Thyroid gland (tissue), 4 donors: ENCODE results near the gene TWF2.

ENCODE experiments used
- POLR2A ChIP-seq, 2 donors: fragments of 450-650 bp; IDR thresholded peaks; one replicate each; pipeline ENCODE4 v1.6.1; 2017; ENCODE audit warnings: antibody characterized with exemption in 2 of 2, mild to moderate bottlenecking in 2 of 2, moderate library complexity in 1 of 2
- TF ChIP-seq, protein P1 (sequence below), 6 experiments: fragments of 200-600 bp in 3 of 6; fragments of 450-650 bp in 3 of 6; sonication (generic) in 3 of 6; IDR thresholded peaks; one replicate each; pipeline ENCODE4 v1.5.1; 2016 to 2019; ENCODE audit warnings: antibody characterized with exemption in 6 of 6, mild to moderate bottlenecking in 2 of 6, inconsistent platforms in 1 of 6, moderate library complexity in 1 of 6

DNA sequence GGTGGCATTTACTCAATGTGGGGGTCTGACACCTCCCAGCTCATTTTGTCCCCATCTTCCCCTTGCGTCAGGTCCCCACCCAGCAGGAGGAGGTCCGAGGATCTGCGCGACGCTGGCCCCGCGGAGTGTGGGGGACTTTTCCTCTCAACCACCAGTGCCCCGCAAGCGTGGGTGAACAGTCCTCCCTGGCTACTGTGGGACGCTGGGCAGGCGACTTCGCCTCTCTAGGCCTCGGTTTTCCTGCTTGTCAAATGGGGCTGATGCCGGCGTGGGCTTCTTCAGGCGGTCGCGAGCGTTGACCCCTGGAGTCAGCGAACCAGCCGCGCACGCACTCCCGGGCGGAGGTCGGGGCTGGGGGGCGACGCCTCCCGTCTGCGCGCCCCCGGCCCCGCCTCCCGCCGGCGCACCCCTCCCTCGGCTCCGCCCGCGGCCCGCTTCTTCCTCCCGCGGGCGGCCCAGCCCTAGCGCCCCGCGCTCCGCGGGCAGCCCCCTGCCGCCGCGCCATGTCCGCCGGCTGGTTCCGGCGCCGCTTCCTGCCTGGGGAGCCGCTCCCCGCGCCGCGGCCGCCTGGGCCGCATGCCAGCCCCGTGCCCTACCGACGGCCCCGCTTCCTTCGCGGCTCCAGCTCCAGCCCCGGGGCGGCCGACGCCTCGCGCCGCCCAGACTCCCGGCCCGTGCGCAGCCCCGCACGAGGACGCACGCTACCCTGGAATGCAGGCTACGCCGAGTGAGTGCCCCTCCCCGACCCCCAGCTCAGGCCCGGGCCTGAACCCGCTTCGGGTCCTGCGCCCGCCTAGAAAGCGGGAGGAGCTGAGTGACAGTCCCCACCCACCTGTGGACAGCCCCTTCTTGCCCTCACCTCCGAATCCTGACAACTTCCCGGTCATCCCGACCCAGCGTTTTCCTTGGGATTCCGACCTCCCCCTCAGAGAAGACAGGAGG is 6.6 kb upstream of the TWF2 start, which contains the start of gene PPM1M:
- TF ChIP-seq, protein P1, sequence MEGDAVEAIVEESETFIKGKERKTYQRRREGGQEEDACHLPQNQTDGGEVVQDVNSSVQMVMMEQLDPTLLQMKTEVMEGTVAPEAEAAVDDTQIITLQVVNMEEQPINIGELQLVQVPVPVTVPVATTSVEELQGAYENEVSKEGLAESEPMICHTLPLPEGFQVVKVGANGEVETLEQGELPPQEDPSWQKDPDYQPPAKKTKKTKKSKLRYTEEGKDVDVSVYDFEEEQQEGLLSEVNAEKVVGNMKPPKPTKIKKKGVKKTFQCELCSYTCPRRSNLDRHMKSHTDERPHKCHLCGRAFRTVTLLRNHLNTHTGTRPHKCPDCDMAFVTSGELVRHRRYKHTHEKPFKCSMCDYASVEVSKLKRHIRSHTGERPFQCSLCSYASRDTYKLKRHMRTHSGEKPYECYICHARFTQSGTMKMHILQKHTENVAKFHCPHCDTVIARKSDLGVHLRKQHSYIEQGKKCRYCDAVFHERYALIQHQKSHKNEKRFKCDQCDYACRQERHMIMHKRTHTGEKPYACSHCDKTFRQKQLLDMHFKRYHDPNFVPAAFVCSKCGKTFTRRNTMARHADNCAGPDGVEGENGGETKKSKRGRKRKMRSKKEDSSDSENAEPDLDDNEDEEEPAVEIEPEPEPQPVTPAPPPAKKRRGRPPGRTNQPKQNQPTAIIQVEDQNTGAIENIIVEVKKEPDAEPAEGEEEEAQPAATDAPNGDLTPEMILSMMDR (IDR thresholded peaks at IDR 0.05) = no peak
- peak in 1 of 2 donors; percentile 45 for TF ChIP-seq POLR2A (IDR thresholded peaks at IDR 0.05)
